ENCODE results near the gene PPM1E.

DNA sequence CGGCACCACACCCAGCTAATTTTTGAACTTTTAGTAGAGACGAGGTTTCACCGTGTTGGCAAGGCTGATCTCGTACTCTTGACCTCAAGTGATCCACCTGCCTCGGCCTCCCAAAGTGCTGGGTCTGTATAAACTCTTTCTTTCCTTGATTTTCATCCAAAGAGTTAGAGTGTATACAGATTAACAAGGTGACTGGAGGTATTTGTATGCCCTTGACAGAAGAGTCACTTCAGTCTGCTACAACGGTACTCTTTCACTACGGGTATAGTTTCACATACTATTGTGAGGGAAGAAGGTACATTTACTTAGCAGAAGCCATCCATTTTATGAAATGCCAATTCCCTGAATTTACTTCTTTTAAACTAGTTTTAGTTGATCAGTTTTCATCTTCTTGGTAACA, 32.5 kb downstream of the PPM1E start:
- TF ChIP-seq POLR2A (IDR thresholded peaks at IDR 0.05): no peak
- TF ChIP-seq, protein P1, sequence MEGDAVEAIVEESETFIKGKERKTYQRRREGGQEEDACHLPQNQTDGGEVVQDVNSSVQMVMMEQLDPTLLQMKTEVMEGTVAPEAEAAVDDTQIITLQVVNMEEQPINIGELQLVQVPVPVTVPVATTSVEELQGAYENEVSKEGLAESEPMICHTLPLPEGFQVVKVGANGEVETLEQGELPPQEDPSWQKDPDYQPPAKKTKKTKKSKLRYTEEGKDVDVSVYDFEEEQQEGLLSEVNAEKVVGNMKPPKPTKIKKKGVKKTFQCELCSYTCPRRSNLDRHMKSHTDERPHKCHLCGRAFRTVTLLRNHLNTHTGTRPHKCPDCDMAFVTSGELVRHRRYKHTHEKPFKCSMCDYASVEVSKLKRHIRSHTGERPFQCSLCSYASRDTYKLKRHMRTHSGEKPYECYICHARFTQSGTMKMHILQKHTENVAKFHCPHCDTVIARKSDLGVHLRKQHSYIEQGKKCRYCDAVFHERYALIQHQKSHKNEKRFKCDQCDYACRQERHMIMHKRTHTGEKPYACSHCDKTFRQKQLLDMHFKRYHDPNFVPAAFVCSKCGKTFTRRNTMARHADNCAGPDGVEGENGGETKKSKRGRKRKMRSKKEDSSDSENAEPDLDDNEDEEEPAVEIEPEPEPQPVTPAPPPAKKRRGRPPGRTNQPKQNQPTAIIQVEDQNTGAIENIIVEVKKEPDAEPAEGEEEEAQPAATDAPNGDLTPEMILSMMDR (IDR thresholded peaks at IDR 0.05): no peak
- no peak for TF ChIP-seq POLR2AphosphoS5 (IDR thresholded peaks at IDR 0.05)
- TF ChIP-seq EP300 (IDR thresholded peaks at IDR 0.05): no peak

Data from suprapubic skin (tissue), 4 donors.